Peyer's patch (tissue), 4 donors: ENCODE results near the gene PPP4R4.

Experiments used
- POLR2A ChIP-seq, 2 donors: fragments of 450-650 bp; IDR thresholded peaks; one replicate each; pipeline ENCODE4 v1.5.1; 2017; ENCODE audit warnings: antibody characterized with exemption in 2 of 2, mild to moderate bottlenecking in 2 of 2, moderate library complexity in 2 of 2
- TF ChIP-seq, protein P1 (sequence below), 6 experiments: fragments of 450-650 bp in 4 of 6; fragments of 200-600 bp in 2 of 6; sonication (generic) in 1 of 6; IDR thresholded peaks; one replicate each; pipeline ENCODE4 v1.5.1; 2017 to 2019; ENCODE audit warnings: antibody characterized with exemption in 6 of 6, mild to moderate bottlenecking in 3 of 6, moderate library complexity in 1 of 6

DNA sequence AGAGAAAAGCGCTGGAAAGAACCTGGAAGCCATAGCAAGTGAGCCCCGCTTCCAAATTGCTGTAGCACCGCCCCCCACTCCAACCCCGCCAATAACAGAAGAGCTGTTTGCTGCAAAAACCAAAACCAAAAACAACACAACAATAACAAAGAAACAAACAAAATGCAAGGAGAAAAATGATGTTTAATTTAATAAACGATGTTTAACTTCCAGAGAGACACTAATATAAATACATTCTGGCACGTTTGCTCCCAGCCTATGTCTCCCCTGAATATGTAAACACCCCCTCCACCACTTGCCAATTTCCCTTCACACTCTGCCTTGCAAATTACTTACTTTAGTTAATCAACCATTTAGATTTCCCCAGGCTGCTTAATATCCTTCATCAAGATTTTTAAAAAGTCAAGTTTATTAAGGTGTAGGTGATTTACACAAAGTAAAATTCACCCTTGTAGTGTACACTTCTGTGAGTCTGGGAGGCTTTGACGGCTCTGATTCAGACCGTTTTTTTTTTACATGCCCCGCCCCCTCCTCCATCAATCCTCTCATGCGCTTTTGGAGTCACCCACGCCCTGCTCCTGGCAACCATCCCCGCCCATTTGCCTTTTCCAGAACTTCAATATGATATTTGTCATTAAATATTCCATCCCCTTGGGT, 44.2 kb upstream of the PPP4R4 start:
- TF ChIP-seq, protein P1, sequence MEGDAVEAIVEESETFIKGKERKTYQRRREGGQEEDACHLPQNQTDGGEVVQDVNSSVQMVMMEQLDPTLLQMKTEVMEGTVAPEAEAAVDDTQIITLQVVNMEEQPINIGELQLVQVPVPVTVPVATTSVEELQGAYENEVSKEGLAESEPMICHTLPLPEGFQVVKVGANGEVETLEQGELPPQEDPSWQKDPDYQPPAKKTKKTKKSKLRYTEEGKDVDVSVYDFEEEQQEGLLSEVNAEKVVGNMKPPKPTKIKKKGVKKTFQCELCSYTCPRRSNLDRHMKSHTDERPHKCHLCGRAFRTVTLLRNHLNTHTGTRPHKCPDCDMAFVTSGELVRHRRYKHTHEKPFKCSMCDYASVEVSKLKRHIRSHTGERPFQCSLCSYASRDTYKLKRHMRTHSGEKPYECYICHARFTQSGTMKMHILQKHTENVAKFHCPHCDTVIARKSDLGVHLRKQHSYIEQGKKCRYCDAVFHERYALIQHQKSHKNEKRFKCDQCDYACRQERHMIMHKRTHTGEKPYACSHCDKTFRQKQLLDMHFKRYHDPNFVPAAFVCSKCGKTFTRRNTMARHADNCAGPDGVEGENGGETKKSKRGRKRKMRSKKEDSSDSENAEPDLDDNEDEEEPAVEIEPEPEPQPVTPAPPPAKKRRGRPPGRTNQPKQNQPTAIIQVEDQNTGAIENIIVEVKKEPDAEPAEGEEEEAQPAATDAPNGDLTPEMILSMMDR (IDR thresholded peaks at IDR 0.05) = no peak
- TF ChIP-seq POLR2A (IDR thresholded peaks at IDR 0.05) = no peak
